ENCODE results near the gene RMI2.

The RMI2 gene

DNA sequence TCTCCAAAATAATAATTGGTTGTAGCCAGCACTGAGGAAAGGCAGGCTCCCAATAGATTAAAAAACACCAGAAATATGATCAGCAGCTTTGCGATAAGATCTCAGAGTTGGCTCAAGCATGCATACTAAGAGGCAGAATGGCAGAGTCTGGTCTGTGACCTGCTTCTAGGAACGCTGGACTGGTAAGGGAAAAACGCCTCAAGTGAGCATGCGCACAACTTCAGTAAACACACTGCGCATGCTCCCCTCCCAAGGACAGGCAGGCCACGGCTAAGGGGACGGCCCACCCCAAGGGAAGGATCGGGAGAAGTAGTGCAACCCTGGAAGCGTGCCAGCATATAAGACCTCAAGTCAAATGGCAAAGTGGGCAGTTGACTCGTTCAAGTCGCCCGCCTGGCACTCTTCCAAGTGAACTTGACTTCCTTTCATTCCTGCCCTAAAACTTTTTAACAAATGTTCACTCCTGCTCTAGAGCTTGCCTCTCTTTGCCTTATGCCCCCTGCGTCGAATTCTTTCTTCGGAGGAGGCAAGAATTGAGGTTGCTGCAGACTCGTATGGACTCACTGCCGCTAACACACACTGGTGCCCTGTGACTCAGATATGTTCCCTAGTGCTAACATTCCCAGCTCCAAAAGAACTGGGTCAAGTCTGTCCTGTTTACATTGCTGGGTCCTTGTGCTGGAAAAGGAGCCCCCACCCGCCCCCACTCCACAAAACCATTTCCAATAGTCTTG lies 41.7 kb upstream of the RMI2 start:
- no peak for FAIRE-seq
- TF ChIP-seq POLR2A (IDR thresholded peaks at IDR 0.05; ENCODE audit: low read depth, low read length), result no peak
- no peak for DNase-seq (ENCODE audit: insufficient read length, low spot score)

GRCh38 chr16:11306381-11306780 lies 38.9 kb upstream of the RMI2 start:
- TF ChIP-seq POLR2A (IDR thresholded peaks at IDR 0.05; ENCODE audit: low read depth, low read length), result no peak
- FAIRE-seq (no peak), DNase-seq (ENCODE audit: insufficient read length, low spot score) (no peak)

DNA sequence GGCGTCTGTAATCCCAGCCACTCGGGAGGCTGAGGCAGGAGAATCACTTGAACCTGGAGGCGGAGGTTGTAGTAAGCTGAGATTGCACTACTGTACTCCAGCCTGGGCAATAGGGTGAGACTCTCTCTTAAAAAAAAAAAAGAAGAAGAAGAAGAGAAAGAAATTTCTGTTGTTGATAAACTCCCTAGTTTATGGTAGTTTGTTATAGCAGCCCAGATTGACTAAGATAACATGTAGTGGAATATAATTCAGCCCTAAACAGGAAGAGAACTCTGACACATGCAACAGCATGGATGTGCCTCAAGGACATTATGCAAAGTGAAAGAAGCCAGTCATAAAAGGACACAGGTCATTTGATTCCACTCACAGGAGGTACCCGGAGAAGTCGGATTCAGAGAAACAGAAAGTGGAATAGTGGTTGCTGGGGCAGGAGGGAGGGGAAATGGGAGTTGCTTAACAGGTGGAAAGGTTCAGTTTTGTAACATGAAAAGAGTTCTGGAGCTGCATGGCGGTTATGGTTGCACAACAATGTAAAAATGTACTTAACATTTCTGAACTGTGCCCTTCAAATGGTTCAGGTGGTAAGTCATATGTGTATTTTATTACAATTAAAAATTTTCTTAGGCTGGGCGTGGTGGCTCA lies 38.1 kb upstream of the RMI2 start:
- FAIRE-seq (no peak), DNase-seq (ENCODE audit: insufficient read length, low spot score) (no peak)
- TF ChIP-seq POLR2A (IDR thresholded peaks at IDR 0.05; ENCODE audit: low read depth, low read length), result no peak

GRCh38 chr16:11307639-11308492 lies 37.4 kb upstream of the RMI2 start:
- FAIRE-seq (no peak), DNase-seq (ENCODE audit: insufficient read length, low spot score) (no peak)
- no peak for TF ChIP-seq POLR2A (IDR thresholded peaks at IDR 0.05; ENCODE audit: low read depth, low read length)

GRCh38 chr16:11308493-11309283 lies 36.6 kb upstream of the RMI2 start:
- no peak for TF ChIP-seq POLR2A (IDR thresholded peaks at IDR 0.05; ENCODE audit: low read depth, low read length)
- DNase-seq (ENCODE audit: insufficient read length, low spot score) (no peak), FAIRE-seq (no peak)

GRCh38 chr16:11309895-11310633 lies 35.2 kb upstream of the RMI2 start:
- FAIRE-seq, result no peak
- DNase-seq (ENCODE audit: insufficient read length, low spot score), result no peak
- no peak for TF ChIP-seq POLR2A (IDR thresholded peaks at IDR 0.05; ENCODE audit: low read depth, low read length)

GRCh38 chr16:11310634-11310977 lies 34.7 kb upstream of the RMI2 start:
- DNase-seq (ENCODE audit: insufficient read length, low spot score), result no peak
- FAIRE-seq, result no peak
- TF ChIP-seq POLR2A (IDR thresholded peaks at IDR 0.05; ENCODE audit: low read depth, low read length), result no peak

- FAIRE-seq (no peak), DNase-seq (ENCODE audit: insufficient read length, low spot score) (no peak)
- TF ChIP-seq POLR2A (IDR thresholded peaks at IDR 0.05; ENCODE audit: low read depth, low read length), result no peak
These were observed 34.2 kb upstream of the RMI2 start for GRCh38 chr16:11310997-11311561.

- DNase-seq (ENCODE audit: insufficient read length, low spot score) (no peak), FAIRE-seq (no peak)
These were observed 32.4 kb upstream of the RMI2 start for GRCh38 chr16:11312718-11313492.

GRCh38 chr16:11313493-11314308 lies 31.6 kb upstream of the RMI2 start:
- FAIRE-seq (no peak), DNase-seq (ENCODE audit: insufficient read length, low spot score) (no peak)
- no peak for TF ChIP-seq POLR2A (IDR thresholded peaks at IDR 0.05; ENCODE audit: low read depth, low read length)

More at GRCh38 chr16:11312718-11313492, 32.4 kb upstream of the RMI2 start:
- TF ChIP-seq POLR2A (IDR thresholded peaks at IDR 0.05; ENCODE audit: low read depth, low read length), result no peak

DNA sequence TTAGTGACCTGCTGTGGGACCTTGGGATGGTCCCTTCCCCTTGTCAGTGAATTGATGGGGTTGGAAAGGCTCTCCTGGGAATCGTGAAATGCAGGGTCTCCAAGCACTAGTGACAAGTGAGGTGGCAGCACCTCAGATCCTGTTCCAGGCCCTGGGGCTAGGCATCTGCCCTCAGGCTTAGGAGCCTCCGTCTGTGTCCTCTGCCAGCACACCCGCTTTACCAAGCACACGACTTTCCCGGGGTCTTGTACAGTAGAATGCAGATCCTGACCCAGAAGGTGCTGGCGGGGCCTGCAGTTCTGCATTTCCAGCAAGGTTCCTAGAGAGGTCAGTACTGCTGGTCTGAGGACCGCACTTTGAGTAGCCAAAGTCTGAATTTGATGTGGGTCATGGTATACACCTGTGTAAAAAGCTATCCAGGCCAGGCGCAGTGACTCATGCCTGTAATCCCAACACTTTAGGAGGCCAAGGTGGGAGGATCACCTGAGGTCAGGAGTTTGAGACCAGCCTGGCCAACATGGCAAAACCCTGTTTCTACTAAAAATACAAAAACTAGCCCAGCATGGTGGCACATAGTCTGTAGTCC lies 30.9 kb upstream of the RMI2 start:
- DNase-seq (ENCODE audit: insufficient read length, low spot score) (no peak), FAIRE-seq (no peak)
- TF ChIP-seq POLR2A (IDR thresholded peaks at IDR 0.05; ENCODE audit: low read depth, low read length), result no peak

All from H54 (cell line).